H1 (cell line): ENCODE data around the gene PROM2. TPM values are rescaled to one million over a fixed set of nuclear protein-coding genes. Genes with fewer than 3 reads are reported as not detected.

Source experiments
- CTCF ChIA-PET: fragments of 300-600 bp; sonication (Branson Sonifier 250); formaldehyde crosslinking; loops from one replicate; lab custom pipeline; 2021; ENCODE audit not compliant: partially characterized antibody; lab: Charles Lee
- POLR2A ChIA-PET: fragments of 300-600 bp; sonication (Branson Sonifier 250); formaldehyde crosslinking; loops from one replicate; lab custom pipeline; 2021; ENCODE audit warnings: inconsistent platforms; ENCODE audit not compliant: partially characterized antibody; lab: Charles Lee
- DNase-seq, 2 experiments: peaks; one replicate each; pipeline versions ENCODE4 v3.0.0 to v3.0.0-alpha.2; 2010 to 2022; ENCODE audit warnings: low spot score in 2 of 2, low read depth in 1 of 2, mixed read lengths in 1 of 2
- FAIRE-seq: peaks from 2 replicates; lab custom pipeline; 2011; peaks lifted over from hg19 to GRCh38; lab: Jason Lieb, UNC
- H2AFZ ChIP-seq: 2 replicates; pipeline ENCODE4 v1.8.1; 2012; ENCODE audit warnings: low read length, inconsistent platforms
- H2AK5ac ChIP-seq: 2 replicates; pipeline ENCODE4 v1.6.1; 2013; ENCODE audit warnings: low read depth, low read length
- H2BK120ac ChIP-seq: replicated peaks from 2 replicates; pipeline ENCODE3; 2013; ENCODE audit warnings: low read depth, low read length, inconsistent platforms
- H2BK12ac ChIP-seq: 2 replicates; pipeline ENCODE4 v1.6.1; 2013; ENCODE audit warnings: low read depth, low read length
- H2BK15ac ChIP-seq: 2 replicates; pipeline ENCODE4 v1.6.1; 2013; ENCODE audit warnings: low read length
- H2BK20ac ChIP-seq: 2 replicates; pipeline ENCODE4 v1.6.1; 2013; ENCODE audit warnings: low read length
- H2BK5ac ChIP-seq: 2 replicates; pipeline ENCODE4 v1.6.1; 2013; ENCODE audit warnings: low read depth, low read length
- H3K14ac ChIP-seq: 2 replicates; pipeline ENCODE4 v1.6.1; 2013; ENCODE audit warnings: inconsistent platforms; ENCODE audit not compliant: insufficient read length
- H3K18ac ChIP-seq: 2 replicates; pipeline ENCODE4 v1.6.1; 2013; ENCODE audit warnings: low read length; ENCODE audit errors: extremely low read depth
- H3K23ac ChIP-seq: 2 replicates; pipeline ENCODE4 v1.6.1; 2013; ENCODE audit warnings: inconsistent platforms; ENCODE audit not compliant: insufficient read length
- H3K23me2 ChIP-seq: 2 replicates; pipeline ENCODE4 v1.6.1; 2013; ENCODE audit warnings: low read depth, low read length
- H3K27ac ChIP-seq: 2 replicates; pipeline ENCODE4 v1.6.1; 2011; ENCODE audit warnings: low read depth, low read length, inconsistent platforms
- H3K27me3 ChIP-seq, 4 experiments: replicated peaks in 1 of 4; 1 replicate in 1 of 4; 2 replicates in 3 of 4; pipeline versions ENCODE4 v1.6.1 to v1.8.1; 2011 to 2013; ENCODE audit warnings: low read length in 3 of 4, mild to moderate bottlenecking in 3 of 4, inconsistent platforms in 2 of 4, mixed read lengths in 2 of 4, moderate library complexity in 1 of 4; ENCODE audit not compliant: control insufficient read depth in 3 of 4, insufficient read depth in 3 of 4; ENCODE audit errors: extremely low read depth in 1 of 4
- H3K36me3 ChIP-seq, 4 experiments: 2 replicates each; pipeline versions ENCODE4 v1.6.1 to v1.8.1; 2011 to 2013; ENCODE audit warnings: mild to moderate bottlenecking in 4 of 4, low read length in 3 of 4, moderate library complexity in 2 of 4, control low read depth in 1 of 4, inconsistent platforms in 1 of 4; ENCODE audit not compliant: insufficient read depth in 4 of 4, control insufficient read depth in 2 of 4
- H3K4ac ChIP-seq: replicated peaks from 2 replicates; pipeline ENCODE3; 2013; ENCODE audit warnings: low read length, low read depth, mixed read lengths, inconsistent platforms; ENCODE audit not compliant: insufficient read length
- H3K4me1 ChIP-seq, 4 experiments: replicated peaks in 1 of 4; 1 replicate in 1 of 4; 2 replicates in 3 of 4; pipeline versions ENCODE4 v1.6.1 to v1.8.1; 2011 to 2013; ENCODE audit warnings: low read length in 3 of 4, inconsistent platforms in 2 of 4, mixed read lengths in 1 of 4; ENCODE audit not compliant: insufficient read depth in 4 of 4, control insufficient read depth in 3 of 4
- H3K4me2 ChIP-seq, 2 experiments: 2 replicates each; pipeline versions ENCODE4 v1.6.1 to v1.8.1; 2011 to 2013; ENCODE audit warnings: low read depth in 2 of 2, low read length in 2 of 2, control low read depth in 1 of 2, inconsistent platforms in 1 of 2, mild to moderate bottlenecking in 1 of 2; ENCODE audit not compliant: insufficient read depth in 1 of 2
- H3K4me3 ChIP-seq, 4 experiments: fragments of 200-600, 300-600 bp in 1 of 4; sonication (generic), shearing (Covaris generic), sonication (Bioruptor Twin) in 1 of 4; 2 replicates each; pipeline versions ENCODE4 v1.5.1 to v1.8.1; 2011 to 2016; ENCODE audit warnings: low read length in 4 of 4, low read depth in 3 of 4, control low read depth in 2 of 4, inconsistent platforms in 2 of 4, mild to moderate bottlenecking in 2 of 4, mixed read lengths in 1 of 4, moderate library complexity in 1 of 4; ENCODE audit not compliant: insufficient read depth in 2 of 4; ENCODE audit errors: extremely low read depth in 1 of 4
- H3K56ac ChIP-seq: replicated peaks from 2 replicates; pipeline ENCODE3; 2013; ENCODE audit warnings: low read depth, mild to moderate bottlenecking, mixed read lengths, low read length, inconsistent platforms; ENCODE audit not compliant: insufficient read length
- H3K79me1 ChIP-seq: 2 replicates; pipeline ENCODE4 v1.6.1; 2013; ENCODE audit warnings: low read depth, low read length, control low read depth
- H3K79me2 ChIP-seq, 2 experiments: 2 replicates each; pipeline versions ENCODE4 v1.6.1 to v1.8.1; 2012 to 2013; ENCODE audit warnings: low read length in 2 of 2, mild to moderate bottlenecking in 2 of 2, inconsistent platforms in 1 of 2; ENCODE audit not compliant: insufficient read depth in 2 of 2, control insufficient read depth in 1 of 2
- H3K9ac ChIP-seq, 4 experiments: replicated peaks in 1 of 4; 1 replicate in 1 of 4; 2 replicates in 3 of 4; pipeline versions ENCODE4 v1.6.1 to v1.8.1; 2011 to 2013; ENCODE audit warnings: low read depth in 3 of 4, low read length in 3 of 4, control low read depth in 2 of 4, mild to moderate bottlenecking in 2 of 4, moderate library complexity in 2 of 4, inconsistent platforms in 1 of 4; ENCODE audit errors: extremely low read depth in 1 of 4
- H3K9me3 ChIP-seq, 2 experiments: 2 replicates each; pipeline versions ENCODE4 v1.6.1 to v1.8.1; 2012 to 2013; ENCODE audit warnings: mild to moderate bottlenecking in 2 of 2, moderate library complexity in 2 of 2, control low read depth in 1 of 2, inconsistent platforms in 1 of 2, low read depth in 1 of 2, low read length in 1 of 2, mixed read lengths in 1 of 2; ENCODE audit not compliant: insufficient read depth in 2 of 2
- H4K20me1 ChIP-seq, 2 experiments: replicated peaks in 1 of 2; 2 replicates each; pipeline versions ENCODE3 to v1.8.1; 2011 to 2013; ENCODE audit warnings: inconsistent platforms in 2 of 2, low read length in 2 of 2, mild to moderate bottlenecking in 1 of 2; ENCODE audit not compliant: insufficient read depth in 2 of 2, control insufficient read depth in 1 of 2
- H4K5ac ChIP-seq: 2 replicates; pipeline ENCODE4 v1.6.1; 2013; ENCODE audit warnings: low read length, low read depth, mixed read lengths, inconsistent platforms; ENCODE audit not compliant: insufficient read length
- H4K8ac ChIP-seq: 2 replicates; pipeline ENCODE4 v1.8.0; 2013; ENCODE audit warnings: mild to moderate bottlenecking, moderate library complexity, low read length, inconsistent platforms; ENCODE audit not compliant: insufficient read depth; ENCODE audit errors: extremely low read depth
- H4K91ac ChIP-seq: replicated peaks from 2 replicates; pipeline ENCODE3; 2013; ENCODE audit warnings: low read length, mixed read lengths, inconsistent platforms; ENCODE audit not compliant: insufficient read length
- PHF8 ChIP-seq: fragments of 200-600 bp; sonication (generic); conservative IDR thresholded peaks from 2 replicates; pipeline ENCODE4 v1.7.1; 2012; ENCODE audit warnings: low read depth, mild to moderate bottlenecking, inconsistent platforms, low read length, moderate library complexity
- WGBS, 2 experiments: shearing (Covaris generic) in 1 of 2; methylation state at CpG; one replicate each; pipeline versions ENCODE4 v1.1.6 to v1.1.7; 2013 to 2015; ENCODE audit warnings: low lambda C conversion rate in 2 of 2, mixed read lengths in 2 of 2, inconsistent platforms in 1 of 2, low coverage in 1 of 2, missing lambda C conversion rate in 1 of 2; ENCODE audit not compliant: insufficient replicate concordance in 2 of 2, insufficient coverage in 1 of 2, insufficient read length in 1 of 2; ENCODE audit errors: extremely low coverage in 1 of 2, missing lambda C conversion rate in 1 of 2; 5-methylcytosine and 5-hydroxymethylcytosine counted together
- polyA plus RNA-seq, 7 experiments: library from polyadenylated mRNA; depleted of rRNA in 3 of 7; stranded (reverse) in 5 of 7; unstranded in 2 of 7; fragments of >200 nt in 5 of 7; fragments of 200-250 nt in 2 of 7; gene quantifications; 1 replicate in 5 of 7; 2 replicates in 1 of 7; 4 replicates in 1 of 7; pipeline versions ENCODE4 v1.2.1 to v1.2.3, GENCODE V29; 2011 to 2013; ENCODE audit warnings: missing spikeins in 2 of 7, mixed read lengths in 2 of 7
- total RNA-seq: library from RNA; stranded (reverse); fragmentation: NEBNext Ultra II Directional; extraction: Animal tissue kit (Norgen Biotek cat#: 25700); gene quantifications from 2 replicates; pipeline ENCODE4 v1.2.1, GENCODE V29; 2021
- TF ChIP-seq, protein P1 (sequence below), 3 experiments: IDR thresholded peaks; 1 replicate in 2 of 3; 2 replicates in 1 of 3; pipeline versions ENCODE4 v1.5.1 to v1.6.1; 2011; ENCODE audit warnings: low read length in 3 of 3, mild to moderate bottlenecking in 3 of 3, inconsistent platforms in 2 of 3, low read depth in 1 of 3, moderate library complexity in 1 of 3; ENCODE audit not compliant: insufficient read depth in 1 of 3; ENCODE audit errors: control extremely low read depth in 1 of 3

Gene PROM2
- total and polyA plus RNA-seq, 2 of the 8 experiments (the other 6 are each of a cell fraction or from before 2014, with no cell fraction given): 1.6 to 3.8 TPM

GRCh38 chr2:95275601-95276243 is 1.5 kb downstream of the PROM2 start:
- H4K20me1 ChIP-seq: no peaks in the 10 kb centered on the region
- POLR2A ChIA-PET: no interaction called here
- 0 out of 2 replicates have a peak overlapping the region, but pooled peaks have one; percentile 28 for H4K8ac ChIP-seq
- H3K14ac ChIP-seq: no peak overlapping the region
- no peak overlapping the region for H3K4me3 ChIP-seq
- no peak overlapping the region for H2BK15ac ChIP-seq
- no peaks in the 10 kb centered on the region for H3K79me2 ChIP-seq
- CTCF ChIA-PET: no interaction called here
- no peaks in the 10 kb centered on the region for H3K23me2 ChIP-seq
- H3K27me3 ChIP-seq: no peaks in the 10 kb centered on the region
- TF ChIP-seq PHF8: no peak
- TF ChIP-seq, protein P1, sequence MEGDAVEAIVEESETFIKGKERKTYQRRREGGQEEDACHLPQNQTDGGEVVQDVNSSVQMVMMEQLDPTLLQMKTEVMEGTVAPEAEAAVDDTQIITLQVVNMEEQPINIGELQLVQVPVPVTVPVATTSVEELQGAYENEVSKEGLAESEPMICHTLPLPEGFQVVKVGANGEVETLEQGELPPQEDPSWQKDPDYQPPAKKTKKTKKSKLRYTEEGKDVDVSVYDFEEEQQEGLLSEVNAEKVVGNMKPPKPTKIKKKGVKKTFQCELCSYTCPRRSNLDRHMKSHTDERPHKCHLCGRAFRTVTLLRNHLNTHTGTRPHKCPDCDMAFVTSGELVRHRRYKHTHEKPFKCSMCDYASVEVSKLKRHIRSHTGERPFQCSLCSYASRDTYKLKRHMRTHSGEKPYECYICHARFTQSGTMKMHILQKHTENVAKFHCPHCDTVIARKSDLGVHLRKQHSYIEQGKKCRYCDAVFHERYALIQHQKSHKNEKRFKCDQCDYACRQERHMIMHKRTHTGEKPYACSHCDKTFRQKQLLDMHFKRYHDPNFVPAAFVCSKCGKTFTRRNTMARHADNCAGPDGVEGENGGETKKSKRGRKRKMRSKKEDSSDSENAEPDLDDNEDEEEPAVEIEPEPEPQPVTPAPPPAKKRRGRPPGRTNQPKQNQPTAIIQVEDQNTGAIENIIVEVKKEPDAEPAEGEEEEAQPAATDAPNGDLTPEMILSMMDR (IDR thresholded peaks at IDR 0.05; ENCODE audit: control extremely low read depth in 1 of 3, insufficient read depth in 1 of 3, low read depth in 1 of 3, low read length in 3 of 3): no peak
- H3K9me3 ChIP-seq: peaks cover 57 to 95% of the 10 kb centered on the region in 2 experiments
- H2BK20ac ChIP-seq: no peak overlapping the region
- no peaks in the 10 kb centered on the region for H3K79me1 ChIP-seq
- H2BK5ac ChIP-seq: no peak overlapping the region
- H3K4me2 ChIP-seq: no peak overlapping the region
- no peak overlapping the region for H3K4ac ChIP-seq
- H4K91ac ChIP-seq: no peak overlapping the region
- H2BK12ac ChIP-seq: no peak overlapping the region
- peaks cover 0 to 33% (median 2%) of the 10 kb centered on the region in 4 experiments; a peak in 3 of 7 replicates for H3K4me1 ChIP-seq
- no peak overlapping the region for H2AFZ ChIP-seq
- no peak overlapping the region for H4K5ac ChIP-seq
- H3K18ac ChIP-seq: no peak overlapping the region; the same call in 1 of the 2 replicates
- H3K56ac ChIP-seq: no peak overlapping the region
- 0 out of 2 replicates have a peak overlapping the region, but pooled peaks have one; percentile 24 for H2AK5ac ChIP-seq
- H2BK120ac ChIP-seq: no peak overlapping the region
- no peak overlapping the region for H3K9ac ChIP-seq
- H3K36me3 ChIP-seq: no peaks in the 10 kb centered on the region
- DNase-seq (no peak), FAIRE-seq (no peak)
- H3K27ac ChIP-seq: no peak overlapping the region
- WGBS, 2 experiments: 85% methylated on average over 17 of the region's 28 CpGs; no CpG with 5 or more reads in 1 of the 2 experiments
- H3K23ac ChIP-seq: no peak overlapping the region
